Measurements from ENCODE around the gene BRIX1.

BRIX1 gene

DNA sequence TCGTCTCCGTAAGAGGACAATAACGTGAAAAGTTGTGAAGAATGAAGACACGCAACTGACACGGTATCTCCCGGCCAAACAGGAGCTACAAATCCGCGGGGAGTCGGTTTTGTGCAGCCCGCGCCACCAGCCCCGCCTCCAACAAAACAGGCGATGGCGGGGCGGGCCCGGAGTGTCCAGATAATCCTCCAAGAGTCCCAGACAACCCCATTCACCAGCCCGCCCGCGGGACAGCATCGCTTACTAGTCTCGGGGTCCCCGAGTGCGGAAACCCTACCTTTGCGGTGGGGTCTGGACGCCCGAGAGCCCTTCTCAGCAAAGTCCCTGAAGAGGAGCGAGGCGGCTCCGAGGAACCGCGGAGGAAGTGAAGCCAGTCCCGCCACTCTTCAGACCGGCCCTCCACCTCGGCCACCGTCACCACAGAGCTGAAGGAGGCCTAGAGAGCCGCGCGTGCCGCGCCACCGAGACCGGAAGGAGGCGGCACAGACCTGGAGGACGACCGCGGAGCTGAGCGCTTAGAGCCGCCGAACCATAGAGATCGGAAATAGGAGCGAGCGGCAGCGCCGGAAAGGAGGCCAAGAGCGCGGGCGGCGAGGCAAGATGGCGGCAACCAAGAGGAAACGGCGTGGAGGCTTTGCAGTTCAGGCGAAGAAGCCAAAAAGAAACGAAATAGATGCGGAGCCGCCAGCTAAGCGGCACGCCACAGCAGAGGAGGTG, at the start of gene BRIX1, which contains the start of gene RAD1:
Gene BRIX1, plus strand, starts transcription at position 573 of the 717 bp plus-strand sequence. Its CDS starts 28 bp downstream, at position 601.
Gene RAD1, minus strand, starts transcription at position 366 of the 717 bp plus-strand sequence. CDS start 612 bp downstream, outside the sequence.
- DNase-seq, result peak; percentile 100

DNA sequence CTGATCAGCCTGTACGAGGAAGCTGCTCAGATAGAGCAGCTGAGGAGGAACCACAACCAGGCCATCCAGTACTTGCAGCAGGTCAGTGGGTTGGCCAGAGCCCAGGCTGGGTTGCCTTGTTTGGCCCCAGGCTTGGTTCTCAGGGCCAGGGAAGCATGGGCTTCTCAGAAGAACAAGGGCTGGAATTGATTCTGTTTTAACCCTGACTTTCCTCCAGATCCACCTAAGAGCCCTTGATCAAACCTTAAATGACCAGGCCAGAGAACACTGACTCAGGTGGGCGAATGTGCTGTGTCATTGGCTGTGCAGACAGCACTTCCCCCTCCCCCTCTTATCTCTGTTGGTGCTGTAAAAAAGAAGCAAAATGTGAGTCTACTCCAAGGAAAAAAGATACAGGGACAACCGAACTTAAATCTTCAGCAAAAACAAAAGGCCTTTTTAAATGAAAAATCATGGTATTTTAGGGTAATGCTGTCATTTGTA, 48.5 kb upstream of the BRIX1 start:
- no peak for DNase-seq

GRCh38 chr5:34867660-34868059, 47.9 kb upstream of the BRIX1 start:
- DNase-seq, result no peak

- DNase-seq, result no peak
Measured at GRCh38 chr5:34868791-34869190, 46.7 kb upstream of the BRIX1 start.

DNA sequence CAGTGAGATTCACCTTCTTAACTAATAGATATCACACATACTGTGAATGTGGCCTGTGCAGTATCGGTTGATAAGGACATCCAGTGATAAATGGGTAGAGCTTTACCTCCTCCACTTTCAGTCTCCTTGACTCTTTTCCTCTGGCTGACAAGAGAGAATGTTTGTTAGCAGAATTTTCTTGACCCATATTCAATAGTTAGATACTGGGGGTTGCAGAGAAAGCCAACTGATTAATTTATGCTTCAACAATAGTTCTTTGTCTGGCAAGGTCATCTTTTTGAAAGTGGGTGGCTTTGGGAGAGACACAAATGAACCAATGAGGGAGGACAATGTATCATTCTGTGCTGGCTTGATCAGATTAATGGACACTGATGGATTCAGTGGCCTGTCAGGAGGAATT, 46.3 kb upstream of the BRIX1 start:
- no peak for DNase-seq

- no peak for DNase-seq
Measured at GRCh38 chr5:34870382-34870781, 45.1 kb upstream of the BRIX1 start.

DNA sequence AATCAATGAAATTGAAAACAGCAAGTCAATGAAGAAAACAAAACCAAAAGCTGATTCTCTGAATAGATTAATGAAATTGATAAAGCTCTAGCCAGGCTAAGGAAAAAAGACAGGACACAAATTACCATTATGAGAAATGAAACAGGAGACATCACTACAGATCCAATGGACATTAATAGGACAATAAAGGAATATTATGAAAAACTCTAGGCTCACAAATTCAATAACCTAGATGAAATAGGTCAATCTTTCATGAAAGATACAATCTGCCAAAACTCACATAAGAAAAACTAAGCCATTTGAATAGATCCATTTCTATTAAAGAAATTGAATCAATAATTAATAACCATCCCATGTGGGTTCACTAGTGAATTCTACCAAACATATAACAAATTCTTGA, 39.2 kb upstream of the BRIX1 start:
- DNase-seq, result no peak

DNA sequence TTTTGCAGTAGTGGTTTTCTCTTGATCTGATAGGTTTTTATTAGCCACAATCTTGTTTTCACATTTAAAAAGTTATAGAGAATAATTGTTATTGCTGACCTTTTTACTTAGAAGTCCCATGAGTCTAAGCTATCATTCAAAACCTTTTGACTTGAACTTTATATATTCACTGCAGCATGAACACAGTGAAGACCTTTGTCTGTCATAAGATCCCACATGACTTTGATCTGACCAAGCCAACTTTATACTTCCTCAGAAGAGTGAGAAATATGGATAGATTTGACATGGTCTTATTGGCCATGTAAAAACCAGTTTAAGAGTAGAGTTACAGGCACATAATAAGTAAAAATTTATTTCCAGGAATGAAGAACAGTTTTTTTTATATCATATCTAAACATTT, 34.3 kb upstream of the BRIX1 start:
- DNase-seq, result no peak

- DNase-seq, result no peak
Measured at GRCh38 chr5:34886392-34887119, 29.0 kb upstream of the BRIX1 start.

GRCh38 chr5:34889394-34889793, 26.1 kb upstream of the BRIX1 start:
- DNase-seq, result no peak

- DNase-seq, result no peak
Measured at GRCh38 chr5:34891981-34892380, 23.5 kb upstream of the BRIX1 start.

- DNase-seq, result no peak
Measured at GRCh38 chr5:34892414-34892813, 23.1 kb upstream of the BRIX1 start.

GRCh38 chr5:34894716-34895115, 20.8 kb upstream of the BRIX1 start:
- DNase-seq, result no peak

DNA sequence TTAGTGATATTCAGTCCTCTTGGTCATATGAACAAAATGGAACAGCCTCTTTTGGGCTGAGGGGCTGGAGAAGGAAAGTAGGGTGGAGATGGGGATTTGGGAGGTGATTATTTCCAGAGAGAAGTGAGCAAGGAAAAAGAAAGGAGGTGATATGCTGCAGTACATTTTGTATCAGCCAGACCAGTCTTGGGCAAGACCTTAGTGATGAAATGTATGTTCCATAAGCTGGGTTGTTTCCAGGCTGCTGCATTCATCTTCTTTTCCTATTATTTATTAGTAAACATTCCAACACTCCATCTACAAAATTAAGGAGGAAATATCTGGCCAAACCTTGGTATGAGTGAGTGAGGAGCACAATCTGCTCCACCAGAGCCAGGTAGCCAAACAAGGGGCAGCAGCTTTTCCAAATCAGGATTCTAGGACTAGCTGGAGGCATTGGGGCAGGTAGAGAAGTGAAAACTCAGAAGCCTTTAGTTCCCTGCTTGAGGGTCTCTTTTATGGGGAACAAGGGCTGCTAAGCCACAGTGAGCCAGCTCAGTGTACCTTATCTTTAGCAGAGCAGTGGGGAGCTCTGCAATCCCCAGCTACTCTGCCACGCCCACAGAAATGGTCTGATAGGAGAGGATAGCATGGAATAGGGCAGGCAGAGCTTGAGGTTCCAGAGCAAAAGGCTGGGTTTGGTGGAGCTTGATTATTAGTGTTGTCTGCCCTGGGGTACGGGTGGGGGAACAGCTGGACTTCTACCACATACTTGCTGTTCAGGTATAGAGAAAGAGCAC, 19.7 kb upstream of the BRIX1 start:
- no peak for DNase-seq

- no peak for DNase-seq
Measured at GRCh38 chr5:34897646-34898045, 17.9 kb upstream of the BRIX1 start.

DNA sequence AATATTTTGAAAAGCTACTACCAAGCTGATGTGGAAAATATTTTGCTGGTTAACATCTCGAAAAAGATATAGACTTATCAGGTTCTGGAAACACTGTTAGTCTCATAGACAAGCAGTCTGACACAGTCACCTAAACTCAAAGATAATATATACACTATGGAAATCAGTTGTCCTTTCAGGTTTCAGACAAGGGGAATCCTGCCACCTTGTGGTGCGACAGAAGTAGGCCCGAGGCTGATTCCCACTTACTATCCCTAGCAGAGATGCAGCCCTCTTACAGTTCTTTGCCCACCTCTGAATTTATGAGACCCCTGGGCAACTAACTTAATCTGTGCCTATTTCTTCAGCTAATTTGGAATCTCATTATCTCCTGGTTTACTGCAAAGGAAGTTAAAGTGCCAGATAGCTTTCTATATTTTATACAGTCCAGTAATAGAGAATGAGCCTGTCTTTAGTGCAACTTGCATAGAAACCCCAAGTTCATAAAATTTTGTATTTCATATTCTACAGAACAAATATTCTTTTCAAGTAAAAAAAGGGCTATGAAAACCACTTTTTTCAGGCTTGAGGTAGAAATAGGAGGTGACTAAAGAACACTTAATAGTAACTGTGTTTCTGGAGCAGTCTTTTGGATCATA, 17.1 kb upstream of the BRIX1 start:
- peak; percentile 93 for DNase-seq

DNA sequence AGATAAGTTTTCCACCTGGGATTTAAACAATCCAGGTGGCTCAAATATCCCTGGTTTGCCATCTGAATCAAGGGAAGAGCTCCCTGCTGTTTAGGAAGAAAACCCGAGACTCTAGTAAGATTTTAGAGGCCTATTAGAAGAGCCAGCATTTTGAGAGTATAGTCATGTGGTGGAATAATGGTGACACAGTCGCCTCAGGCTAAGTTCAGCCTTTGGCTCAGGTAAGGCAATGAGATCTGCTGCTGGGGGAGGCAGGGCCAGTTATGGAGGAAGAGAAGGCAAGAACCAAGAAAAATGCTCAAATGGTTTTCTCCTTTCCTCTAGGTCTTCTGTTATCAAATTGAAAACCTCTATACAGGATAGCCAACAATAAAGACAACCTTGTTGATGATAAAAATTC, 16.4 kb upstream of the BRIX1 start:
- no peak for DNase-seq

GRCh38 chr5:34900652-34901051, 14.9 kb upstream of the BRIX1 start:
- no peak for DNase-seq

DNA sequence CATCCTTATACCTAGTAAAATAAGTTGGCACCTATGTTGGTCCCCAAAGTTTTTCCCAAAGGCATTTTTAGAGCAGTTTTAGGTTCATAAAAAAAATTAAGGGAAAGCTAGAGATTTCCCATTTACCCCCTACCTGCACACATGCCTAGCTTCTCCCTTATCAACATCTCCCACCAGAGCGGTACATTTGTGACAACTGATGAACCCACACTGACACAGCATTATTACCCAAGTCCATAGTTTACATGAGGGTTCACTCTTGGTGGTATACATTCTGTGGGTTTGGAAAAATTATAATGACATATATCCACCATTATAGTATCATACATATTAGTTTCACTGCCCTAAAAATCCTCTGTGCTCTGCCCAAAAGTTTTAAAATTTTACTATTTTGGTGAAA, 12.3 kb upstream of the BRIX1 start:
- no peak for DNase-seq

- DNase-seq, result no peak
Measured at GRCh38 chr5:34905564-34905963, 9.9 kb upstream of the BRIX1 start.

DNA sequence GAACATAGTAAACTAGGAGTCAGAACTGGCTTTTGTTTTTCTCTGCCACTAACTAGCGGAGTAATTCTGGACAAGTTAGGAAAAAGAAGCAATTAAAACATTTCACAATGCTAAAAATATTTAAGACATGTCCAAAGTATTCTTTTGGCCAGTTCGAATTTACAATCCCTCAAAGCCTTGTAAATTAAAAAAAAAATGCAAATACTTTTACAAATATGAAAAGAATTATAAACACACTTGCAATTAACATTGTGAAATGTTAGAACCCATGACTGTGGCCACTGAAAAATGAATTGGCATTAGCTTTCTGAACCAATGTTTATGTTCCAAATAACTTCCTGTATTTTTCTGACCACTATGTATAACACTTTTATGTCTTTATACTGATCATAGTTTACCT, 2.4 kb upstream of the BRIX1 start:
- DNase-seq, result no peak

DNA sequence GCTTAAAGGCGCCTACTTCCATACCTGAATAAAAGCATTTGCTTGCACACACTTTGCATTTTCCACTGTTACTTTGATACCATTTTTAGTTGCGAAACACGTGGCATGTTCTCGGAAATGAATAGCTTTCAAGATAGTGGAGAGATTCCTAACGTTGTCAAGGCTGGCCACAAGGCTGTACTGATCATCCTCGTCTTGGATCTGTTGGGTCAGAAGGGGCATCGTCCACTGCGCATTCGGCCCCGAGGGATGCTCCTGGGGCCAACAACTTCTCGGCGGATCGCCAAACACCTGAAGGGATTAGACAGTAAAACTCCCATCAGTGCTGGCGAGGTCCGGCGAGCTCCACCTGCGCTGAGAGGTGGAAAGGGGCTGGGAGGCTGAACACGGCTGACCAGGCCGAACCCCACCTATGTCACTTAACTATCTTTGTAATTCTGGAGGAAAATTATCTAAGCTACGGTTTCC, 806 bp upstream of the BRIX1 start:
- no peak for DNase-seq

- no peak for DNase-seq
Measured at GRCh38 chr5:34915856-34916192, 313 bp downstream of the BRIX1 start.

Data from NCI-H748 treated with DMSO at 0.1 percent for 48 hours (cell line).